Measurements from ENCODE around the gene PIK3CA.
"Not testable (repeated sequence)": the region's sequence is repeated elsewhere in the genome, so short reads cannot be mapped to it uniquely, and the experiment has no call there.

PIK3CA gene

GRCh38 chr3:179108086-179108485 lies 40.1 kb upstream of the PIK3CA start:
- TF ChIP-seq CTCF (IDR thresholded peaks at IDR 0.05; ENCODE audit: low read depth, low read length) = no peak

GRCh38 chr3:179113903-179114302 lies 34.3 kb upstream of the PIK3CA start:
- Histone ChIP-seq H3K27ac (no peak overlapping the region), H3K4me3 (ENCODE audit: low read depth, low read length) (no peak overlapping the region), H3K36me3 (no peaks in the 10 kb centered on the region), H3K9me3 (ENCODE audit: severe bottlenecking) (peaks cover 2% of the 10 kb centered on the region), H3K27me3 (ENCODE audit: insufficient read depth, low read depth, severe bottlenecking) (no peaks in the 10 kb centered on the region)
- no peak for TF ChIP-seq CTCF (IDR thresholded peaks at IDR 0.05; ENCODE audit: low read depth, low read length)
- DNase-seq = no peak

More at GRCh38 chr3:179108086-179108485, 40.1 kb upstream of the PIK3CA start:
- Histone ChIP-seq H3K4me3 (ENCODE audit: low read depth, low read length) (no peak overlapping the region), H3K36me3 (no peaks in the 10 kb centered on the region), H3K27ac (no peak overlapping the region), H3K27me3 (ENCODE audit: insufficient read depth, low read depth, severe bottlenecking) (no peaks in the 10 kb centered on the region), H3K9me3 (ENCODE audit: severe bottlenecking) (peaks cover 2% of the 10 kb centered on the region)
- DNase-seq = no peak

- DNase-seq; H3K9me3 ChIP-seq (ENCODE audit: severe bottlenecking); H3K4me3 ChIP-seq (ENCODE audit: low read depth, low read length); H3K36me3 ChIP-seq; H3K27me3 ChIP-seq (ENCODE audit: insufficient read depth, low read depth, severe bottlenecking); H3K27ac ChIP-seq: not testable (repeated sequence)
Measured at GRCh38 chr3:179115444-179115843, 32.7 kb upstream of the PIK3CA start.

GRCh38 chr3:179116816-179117215 lies 31.3 kb upstream of the PIK3CA start:
- Histone ChIP-seq H3K27ac (no peak overlapping the region), H3K27me3 (ENCODE audit: insufficient read depth, low read depth, severe bottlenecking) (no peaks in the 10 kb centered on the region), H3K36me3 (no peaks in the 10 kb centered on the region), H3K9me3 (ENCODE audit: severe bottlenecking) (peaks cover 2% of the 10 kb centered on the region), H3K4me3 (ENCODE audit: low read depth, low read length) (no peak overlapping the region)
- no peak for TF ChIP-seq CTCF (IDR thresholded peaks at IDR 0.05; ENCODE audit: low read depth, low read length)
- no peak for DNase-seq

- not testable (repeated sequence) for H3K36me3 ChIP-seq; DNase-seq; H3K27ac ChIP-seq; H3K27me3 ChIP-seq (ENCODE audit: insufficient read depth, low read depth, severe bottlenecking); H3K9me3 ChIP-seq (ENCODE audit: severe bottlenecking); H3K4me3 ChIP-seq (ENCODE audit: low read depth, low read length)
Measured at GRCh38 chr3:179132191-179132890, 15.8 kb upstream of the PIK3CA start.

GRCh38 chr3:179133575-179133974 lies 14.6 kb upstream of the PIK3CA start:
- Histone ChIP-seq H3K9me3 (ENCODE audit: severe bottlenecking) (no peaks in the 10 kb centered on the region), H3K27me3 (ENCODE audit: insufficient read depth, low read depth, severe bottlenecking) (no peaks in the 10 kb centered on the region), H3K36me3 (no peaks in the 10 kb centered on the region), H3K27ac (no peak overlapping the region), H3K4me3 (ENCODE audit: low read depth, low read length) (no peak overlapping the region)
- TF ChIP-seq CTCF (IDR thresholded peaks at IDR 0.05; ENCODE audit: low read depth, low read length) = no peak
- DNase-seq = no peak

- Histone ChIP-seq H3K9me3 (ENCODE audit: severe bottlenecking) (no peaks in the 10 kb centered on the region), H3K27ac (no peak overlapping the region), H3K27me3 (ENCODE audit: insufficient read depth, low read depth, severe bottlenecking) (no peaks in the 10 kb centered on the region), H3K4me3 (ENCODE audit: low read depth, low read length) (no peak overlapping the region), H3K36me3 (no peaks in the 10 kb centered on the region)
- DNase-seq = no peak
- TF ChIP-seq CTCF (IDR thresholded peaks at IDR 0.05; ENCODE audit: low read depth, low read length) = no peak
Measured at GRCh38 chr3:179136195-179136594, 12.0 kb upstream of the PIK3CA start.

Measured in WERI-Rb-1 (cell line).